Osteoblast (primary cell): ENCODE measurements around the gene RPL15. TPM values are rescaled to one million over a fixed set of nuclear protein-coding genes. Genes with fewer than 3 reads are reported as not detected.
A peak's percentile ranks its signal among the peaks of the same experiment; 100 is the strongest.

Experiments used
- DNase-seq: peaks from one replicate; pipeline ENCODE4 v3.0.0; 2011; ENCODE audit warnings: low spot score, mixed read lengths; ENCODE audit not compliant: insufficient read length; ENCODE audit errors: missing footprints
- H2AFZ ChIP-seq: 2 replicates; pipeline ENCODE4 v1.6.0; 2011; ENCODE audit warnings: mild to moderate bottlenecking, low read length
- H3K27ac ChIP-seq: 2 replicates; pipeline ENCODE4 v1.5.1; 2011; ENCODE audit warnings: mild to moderate bottlenecking, low read depth, low read length, moderate library complexity
- H3K27me3 ChIP-seq: 2 replicates; pipeline ENCODE4 v1.6.0; 2012; ENCODE audit warnings: mild to moderate bottlenecking, control low read depth, inconsistent platforms, low read length, moderate library complexity; ENCODE audit not compliant: insufficient read depth
- H3K36me3 ChIP-seq: 2 replicates; pipeline ENCODE4 v1.5.1; 2011; ENCODE audit warnings: mild to moderate bottlenecking, low read length, control low read depth, moderate library complexity; ENCODE audit not compliant: insufficient read depth
- H3K4me1 ChIP-seq: 2 replicates; pipeline ENCODE4 v1.5.1; 2011; ENCODE audit warnings: mild to moderate bottlenecking, low read length, control low read depth, moderate library complexity; ENCODE audit not compliant: insufficient read depth
- H3K4me2 ChIP-seq: 2 replicates; pipeline ENCODE4 v1.6.0; 2011; ENCODE audit warnings: mild to moderate bottlenecking, low read length; ENCODE audit not compliant: insufficient read depth
- H3K4me3 ChIP-seq: fragments of 200-600 bp; sonication (generic); 3 replicates; pipeline ENCODE4 v1.5.1; 2012; ENCODE audit warnings: mild to moderate bottlenecking, low read length, inconsistent platforms; ENCODE audit not compliant: insufficient read depth
- H3K79me2 ChIP-seq: 2 replicates; pipeline ENCODE4 v1.6.0; 2012; ENCODE audit warnings: mild to moderate bottlenecking, low read length, control low read depth, inconsistent platforms; ENCODE audit not compliant: insufficient read depth
- H3K9me3 ChIP-seq: 2 replicates; pipeline ENCODE4 v1.5.1; 2011; ENCODE audit warnings: low read depth, low read length, control low read depth
- H4K20me1 ChIP-seq: 2 replicates; pipeline ENCODE4 v1.6.0; 2012; ENCODE audit warnings: mild to moderate bottlenecking, low read length, control low read depth; ENCODE audit not compliant: insufficient read depth
- total RNA-seq: library from RNA; depleted of rRNA; stranded (reverse); fragments of >200 nt; gene quantifications from 2 replicates; pipeline ENCODE4 v1.2.3, GENCODE V29; 2012
- TF ChIP-seq, protein P1 (sequence below): IDR thresholded peaks from 2 replicates; pipeline ENCODE4 v1.5.1; 2011; ENCODE audit warnings: mild to moderate bottlenecking, low read depth, low read length, moderate library complexity; ENCODE audit errors: extremely low read depth

Gene RPL15
- total RNA-seq, 1 donor = 1,871 TPM

DNA sequence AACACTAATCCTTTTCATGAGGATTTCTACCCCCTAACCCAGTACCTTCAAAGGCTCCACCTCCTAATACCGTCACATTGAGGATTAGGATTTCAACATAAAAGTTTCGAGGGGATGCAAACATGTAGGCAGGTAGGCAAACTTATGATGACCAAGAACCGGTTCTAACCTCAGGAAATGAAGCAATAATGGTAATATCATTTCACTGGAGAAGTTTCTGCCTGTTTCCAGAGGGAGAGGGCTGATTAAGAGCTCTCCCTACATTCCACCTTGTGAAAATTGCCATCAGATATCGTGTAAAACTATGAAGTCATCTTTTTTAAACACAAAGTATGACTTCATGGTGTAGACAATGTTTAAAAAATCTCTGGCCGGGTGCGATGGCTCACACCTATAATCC lies 31.7 kb upstream of the RPL15 start:
- DNase-seq = no peak
- Histone ChIP-seq H3K27me3 (no peaks in the 10 kb centered on the region), H2AFZ (no peak overlapping the region), H3K9me3 (no peaks in the 10 kb centered on the region), H3K27ac (no peak overlapping the region), H3K36me3 (peaks cover 6% of the 10 kb centered on the region), H3K4me2 (no peak overlapping the region), H3K4me3 (no peak overlapping the region), H4K20me1 (peaks cover 19% of the 10 kb centered on the region), H3K79me2 (peaks cover 2% of the 10 kb centered on the region), H3K4me1 (no peaks in the 10 kb centered on the region)
- TF ChIP-seq, protein P1, sequence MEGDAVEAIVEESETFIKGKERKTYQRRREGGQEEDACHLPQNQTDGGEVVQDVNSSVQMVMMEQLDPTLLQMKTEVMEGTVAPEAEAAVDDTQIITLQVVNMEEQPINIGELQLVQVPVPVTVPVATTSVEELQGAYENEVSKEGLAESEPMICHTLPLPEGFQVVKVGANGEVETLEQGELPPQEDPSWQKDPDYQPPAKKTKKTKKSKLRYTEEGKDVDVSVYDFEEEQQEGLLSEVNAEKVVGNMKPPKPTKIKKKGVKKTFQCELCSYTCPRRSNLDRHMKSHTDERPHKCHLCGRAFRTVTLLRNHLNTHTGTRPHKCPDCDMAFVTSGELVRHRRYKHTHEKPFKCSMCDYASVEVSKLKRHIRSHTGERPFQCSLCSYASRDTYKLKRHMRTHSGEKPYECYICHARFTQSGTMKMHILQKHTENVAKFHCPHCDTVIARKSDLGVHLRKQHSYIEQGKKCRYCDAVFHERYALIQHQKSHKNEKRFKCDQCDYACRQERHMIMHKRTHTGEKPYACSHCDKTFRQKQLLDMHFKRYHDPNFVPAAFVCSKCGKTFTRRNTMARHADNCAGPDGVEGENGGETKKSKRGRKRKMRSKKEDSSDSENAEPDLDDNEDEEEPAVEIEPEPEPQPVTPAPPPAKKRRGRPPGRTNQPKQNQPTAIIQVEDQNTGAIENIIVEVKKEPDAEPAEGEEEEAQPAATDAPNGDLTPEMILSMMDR = no peak

- H2AFZ ChIP-seq = no peak overlapping the region
- H3K4me2 ChIP-seq = no peak overlapping the region
- H3K4me1 ChIP-seq = no peaks in the 10 kb centered on the region
- H3K9me3 ChIP-seq = no peaks in the 10 kb centered on the region
- no peak overlapping the region for H3K4me3 ChIP-seq
- peaks cover 16% of the 10 kb centered on the region for H4K20me1 ChIP-seq
- no peaks in the 10 kb centered on the region for H3K27me3 ChIP-seq
- no peak overlapping the region for H3K27ac ChIP-seq
- peaks cover 2% of the 10 kb centered on the region for H3K79me2 ChIP-seq
- H3K36me3 ChIP-seq = peaks cover 6% of the 10 kb centered on the region
- DNase-seq = no peak
- TF ChIP-seq, protein P1 = no peak
These were observed 30.6 kb upstream of the RPL15 start for GRCh38 chr3:23886311-23886710.

GRCh38 chr3:23888617-23889228 lies 28.2 kb upstream of the RPL15 start:
- peaks cover 10% of the 10 kb centered on the region for H3K36me3 ChIP-seq
- no peak for DNase-seq
- H3K4me2 ChIP-seq = no peak overlapping the region
- H3K4me3 ChIP-seq = no peak overlapping the region
- H4K20me1 ChIP-seq = peaks cover 16% of the 10 kb centered on the region
- no peaks in the 10 kb centered on the region for H3K9me3 ChIP-seq
- no peaks in the 10 kb centered on the region for H3K79me2 ChIP-seq
- no peaks in the 10 kb centered on the region for H3K4me1 ChIP-seq
- H3K27me3 ChIP-seq = no peaks in the 10 kb centered on the region
- H2AFZ ChIP-seq = no peak overlapping the region
- no peak overlapping the region for H3K27ac ChIP-seq
- TF ChIP-seq, protein P1 = peak; percentile 81

GRCh38 chr3:23889386-23889785 lies 27.5 kb upstream of the RPL15 start:
- Histone ChIP-seq H3K79me2 (no peaks in the 10 kb centered on the region), H3K9me3 (no peaks in the 10 kb centered on the region), H3K4me1 (no peaks in the 10 kb centered on the region), H3K27ac (no peak overlapping the region), H3K4me3 (no peak overlapping the region), H4K20me1 (peaks cover 16% of the 10 kb centered on the region), H3K36me3 (peaks cover 15% of the 10 kb centered on the region), H3K4me2 (no peak overlapping the region), H3K27me3 (no peaks in the 10 kb centered on the region), H2AFZ (no peak overlapping the region)
- TF ChIP-seq, protein P1 = no peak
- DNase-seq = no peak
